Measurements from ENCODE around the gene SIK3. TPM values are rescaled to one million over a fixed set of nuclear protein-coding genes. Genes with fewer than 3 reads are reported as not detected.

Gene SIK3
- total RNA-seq, 4 donors from 2014 or later = 45.0 to 70.2 (median 48.8) TPM

- Histone ChIP-seq H3K9me3 (no peaks in the 10 kb centered on the region), H3K27ac (peak overlapping the region in 3 of 4 donors; percentile 66 to 78 (median 77)), H3K27me3 (no peaks in the 10 kb centered on the region), H3K4me1 (peaks cover 0 to 53% (median 24%) of the 10 kb centered on the region in 4 donors), H3K36me3 (peaks cover 0 to 25% (median 0%) of the 10 kb centered on the region in 3 donors), H3K4me3 (no peak overlapping the region)
- TF ChIP-seq EP300 (IDR thresholded peaks at IDR 0.05) (no peak), CTCF (IDR thresholded peaks at IDR 0.05) (no peak), POLR2A (IDR thresholded peaks at IDR 0.05) (no peak)
- no peak for DNase-seq (ENCODE audit: low spot score in 2 of 2)
- 83 to 93% methylated on average over 1 of the region's 1 CpG for WGBS, 2 donors
Measured at GRCh38 chr11:116928102-116928777, 170.0 kb downstream of the SIK3 start.

GRCh38 chr11:116927163-116927974, 170.9 kb downstream of the SIK3 start:
- TF ChIP-seq CTCF (IDR thresholded peaks at IDR 0.05) = peak in 4 of 5 experiments; percentile 14 to 30 (median 26)
- no peak for TF ChIP-seq POLR2A (IDR thresholded peaks at IDR 0.05)
- no peak for TF ChIP-seq EP300 (IDR thresholded peaks at IDR 0.05)
- Histone ChIP-seq H3K27ac (peak overlapping the region in 1 of 4 donors; percentile 23), H3K9me3 (no peaks in the 10 kb centered on the region), H3K36me3 (peaks cover 0 to 28% (median 0%) of the 10 kb centered on the region in 3 donors), H3K4me1 (peaks cover 0 to 49% (median 24%) of the 10 kb centered on the region in 4 donors), H3K4me3 (no peak overlapping the region), H3K27me3 (no peaks in the 10 kb centered on the region)
- WGBS, 2 donors = 77 to 85% methylated on average over 11 of the region's 11 CpGs
- DNase-seq (ENCODE audit: low spot score in 2 of 2) = no peak

- no peak for TF ChIP-seq POLR2A (IDR thresholded peaks at IDR 0.05)
- no peak for TF ChIP-seq CTCF (IDR thresholded peaks at IDR 0.05)
- TF ChIP-seq EP300 (IDR thresholded peaks at IDR 0.05) = no peak
- no peaks in the 10 kb centered on the region for H3K9me3 ChIP-seq
- H3K4me3 ChIP-seq = no peak overlapping the region
- H3K27ac ChIP-seq = peak overlapping the region in 1 of 4 donors; percentile 46
- peaks cover 0 to 32% (median 0%) of the 10 kb centered on the region in 3 donors for H3K36me3 ChIP-seq
- DNase-seq (ENCODE audit: low spot score in 2 of 2) = no peak
- H3K4me1 ChIP-seq = peaks cover 0 to 29% (median 10%) of the 10 kb centered on the region in 4 donors
- H3K27me3 ChIP-seq = no peaks in the 10 kb centered on the region
- WGBS, 2 donors = 94% methylated on average over 8 of the region's 8 CpGs
Measured at GRCh38 chr11:116925050-116925449, 173.2 kb downstream of the SIK3 start.

GRCh38 chr11:116918925-116919655, 179.1 kb downstream of the SIK3 start:
- Histone ChIP-seq H3K4me1 (peaks cover 0 to 15% (median 0%) of the 10 kb centered on the region in 4 donors), H3K27me3 (no peaks in the 10 kb centered on the region), H3K36me3 (peaks cover 0 to 6% (median 0%) of the 10 kb centered on the region in 3 donors), H3K9me3 (no peaks in the 10 kb centered on the region), H3K27ac (no peak overlapping the region), H3K4me3 (no peak overlapping the region)
- no peak for DNase-seq (ENCODE audit: low spot score in 2 of 2)
- 23% methylated on average over 3 of the region's 3 CpGs for WGBS, 2 donors
- TF ChIP-seq CTCF (IDR thresholded peaks at IDR 0.05) (no peak), EP300 (IDR thresholded peaks at IDR 0.05) (no peak), POLR2A (IDR thresholded peaks at IDR 0.05) (no peak)
